ENCODE data around the gene NUP188.

GRCh38 chr9:128947527-128948301 lies at the start of gene NUP188, which contains the start of gene DOLK:
- TF ChIP-seq CTCF (IDR thresholded peaks at IDR 0.05) (no peak), EZH2 (IDR thresholded peaks at IDR 0.05) (no peak)
